AG09309 (cell line): Measurements from ENCODE around the gene CAPN5.

Experiments used
- DNase-seq: peaks from one replicate; pipeline ENCODE4 v3.0.0-alpha.2; 2010; ENCODE audit warnings: low read depth
- H3K4me3 ChIP-seq: 2 replicates; pipeline ENCODE4 v1.5.1; 2011; ENCODE audit warnings: mild to moderate bottlenecking, low read depth, low read length, moderate library complexity; ENCODE audit not compliant: control insufficient read depth
- CTCF ChIP-seq: IDR thresholded peaks from 2 replicates; pipeline ENCODE4 v1.5.1; 2011; ENCODE audit warnings: mild to moderate bottlenecking, low read depth, low read length, inconsistent platforms; ENCODE audit not compliant: insufficient read depth, control insufficient read depth; ENCODE audit errors: missing control alignments

CAPN5 gene

GRCh38 chr11:77027275-77027674 lies 39.5 kb upstream of the CAPN5 start:
- TF ChIP-seq CTCF: no peak
- DNase-seq: no peak
- H3K4me3 ChIP-seq: no peak overlapping the region

- no peak overlapping the region for H3K4me3 ChIP-seq
- no peak for TF ChIP-seq CTCF
- no peak for DNase-seq
Observed at GRCh38 chr11:77029829-77030228, 36.9 kb upstream of the CAPN5 start.

- no peak for TF ChIP-seq CTCF
- no peak overlapping the region for H3K4me3 ChIP-seq
- no peak for DNase-seq
Observed at GRCh38 chr11:77030834-77031414, 35.8 kb upstream of the CAPN5 start.

GRCh38 chr11:77031599-77031998 lies 35.2 kb upstream of the CAPN5 start:
- no peak for TF ChIP-seq CTCF
- DNase-seq: no peak
- H3K4me3 ChIP-seq: no peak overlapping the region

GRCh38 chr11:77035039-77035438 lies 31.7 kb upstream of the CAPN5 start:
- no peak overlapping the region for H3K4me3 ChIP-seq
- DNase-seq: no peak
- TF ChIP-seq CTCF: no peak

- H3K4me3 ChIP-seq: no peak overlapping the region
- no peak for TF ChIP-seq CTCF
- no peak for DNase-seq
Observed at GRCh38 chr11:77035580-77035979, 31.2 kb upstream of the CAPN5 start.

- TF ChIP-seq CTCF: no peak
- H3K4me3 ChIP-seq: no peak overlapping the region
- DNase-seq: no peak
Observed at GRCh38 chr11:77036398-77036797, 30.4 kb upstream of the CAPN5 start.
